Measurements from ENCODE around the gene ERMP1. TPM values are rescaled to one million over a fixed set of nuclear protein-coding genes. Genes with fewer than 3 reads are reported as not detected.

The ERMP1 gene
- total and polyA plus RNA-seq, 2 donors (not counting 1 experiment from before 2014, with no cell fraction given): 4.9 to 10.6 TPM

DNA sequence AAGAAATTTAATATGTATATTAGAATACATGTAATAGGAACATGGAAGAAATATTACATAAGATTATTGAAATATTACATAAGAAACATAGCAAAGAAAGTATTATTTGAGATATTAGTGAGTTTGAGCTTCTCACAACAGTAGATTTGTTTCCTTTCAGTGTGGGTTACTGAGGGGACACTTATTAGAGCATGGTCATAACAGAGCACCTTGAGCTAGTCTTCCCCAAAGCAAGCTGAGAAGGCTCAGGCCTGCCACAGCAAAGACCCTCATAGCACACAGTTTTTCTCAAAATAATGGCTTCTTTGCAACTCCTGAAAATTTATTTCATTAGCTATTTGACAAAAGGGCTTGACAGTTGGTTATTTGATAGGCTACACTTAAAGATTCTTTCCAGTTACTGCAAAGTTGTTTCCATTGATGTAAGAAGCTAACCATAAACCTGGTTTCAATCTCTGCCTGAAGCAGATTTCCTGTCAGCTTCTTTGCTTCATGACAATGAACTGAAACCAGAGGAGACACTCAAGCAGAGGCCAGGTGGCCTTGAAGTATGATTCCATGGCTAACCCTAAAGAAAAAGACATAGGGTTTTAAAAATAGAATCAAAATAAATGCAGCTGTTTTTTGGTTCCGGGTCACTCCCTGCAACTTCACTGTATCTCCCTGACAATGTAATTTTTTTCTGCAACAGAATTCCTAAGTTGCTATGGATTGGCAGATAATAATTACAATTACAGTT is 68.6 kb downstream of the ERMP1 start:
- Histone ChIP-seq H4K20me1 (ENCODE audit: control insufficient read depth, insufficient read depth, low read length, poor library complexity, severe bottlenecking) (no peaks in the 10 kb centered on the region), H3K79me2 (ENCODE audit: control insufficient read depth, insufficient read depth, low read length) (no peaks in the 10 kb centered on the region), H3K27ac (ENCODE audit: low read length in 2 of 2) (peak overlapping the region in 1 of 2 donors; percentile 33), H2AFZ (ENCODE audit: insufficient read depth, low read depth, low read length, poor library complexity, severe bottlenecking) (no peak overlapping the region), H3K9ac (ENCODE audit: low read length) (no peak overlapping the region), H3K9me3 (ENCODE audit: control extremely low read depth in 1 of 3, control insufficient read depth in 2 of 3, insufficient read depth in 1 of 3, low read length in 2 of 3) (no peaks in the 10 kb centered on the region), H3K4me1 (ENCODE audit: control insufficient read depth in 2 of 2, insufficient read depth in 2 of 2, low read length in 2 of 2) (peaks cover 0 to 4% of the 10 kb centered on the region in 2 donors), H3K36me3 (replicated peaks in 1 of 2; ENCODE audit: control extremely low read depth in 1 of 2, control insufficient read depth in 1 of 2, extremely low read depth in 1 of 2, insufficient read depth in 2 of 2, low read length in 1 of 2) (peaks cover 0 to 68% of the 10 kb centered on the region in 2 experiments), H3K27me3 (replicated peaks in 1 of 4; ENCODE audit: control extremely low read depth in 1 of 4, control insufficient read depth in 3 of 4, insufficient read depth in 4 of 4, low read length in 3 of 4) (no peaks in the 10 kb centered on the region), H3K4me3 (ENCODE audit: control extremely low read depth in 1 of 5, extremely low read depth in 1 of 5, insufficient read depth in 1 of 5, low read depth in 2 of 5, low read length in 4 of 5) (no peak overlapping the region), H3K4me2 (replicated peaks; ENCODE audit: low read depth, low read length, poor library complexity, severe bottlenecking) (no peak overlapping the region)
- H3K9me3 Mint-ChIP-seq (ENCODE audit: insufficient read depth): no peaks in the 10 kb centered on the region
- CTCF ChIA-PET: interaction anchor here (0.9 to 1.2 kb wide), 4 partner anchors 12 to 578 kb away, joined by 3 read pairs; partner anchors contain the start of genes ERMP1 and INSL6
- intact Hi-C loops (cut with micrococcal nuclease): loop anchor here (10.0 kb wide), 1 partner anchor 579 kb away; the partner anchor contains the start of gene INSL6
- TF ChIP-seq EZH2 (IDR thresholded peaks at IDR 0.05; ENCODE audit: borderline replicate concordance, insufficient read depth, low read depth, low read length, poor library complexity, severe bottlenecking): no peak
- TF ChIP-seq, protein P1, sequence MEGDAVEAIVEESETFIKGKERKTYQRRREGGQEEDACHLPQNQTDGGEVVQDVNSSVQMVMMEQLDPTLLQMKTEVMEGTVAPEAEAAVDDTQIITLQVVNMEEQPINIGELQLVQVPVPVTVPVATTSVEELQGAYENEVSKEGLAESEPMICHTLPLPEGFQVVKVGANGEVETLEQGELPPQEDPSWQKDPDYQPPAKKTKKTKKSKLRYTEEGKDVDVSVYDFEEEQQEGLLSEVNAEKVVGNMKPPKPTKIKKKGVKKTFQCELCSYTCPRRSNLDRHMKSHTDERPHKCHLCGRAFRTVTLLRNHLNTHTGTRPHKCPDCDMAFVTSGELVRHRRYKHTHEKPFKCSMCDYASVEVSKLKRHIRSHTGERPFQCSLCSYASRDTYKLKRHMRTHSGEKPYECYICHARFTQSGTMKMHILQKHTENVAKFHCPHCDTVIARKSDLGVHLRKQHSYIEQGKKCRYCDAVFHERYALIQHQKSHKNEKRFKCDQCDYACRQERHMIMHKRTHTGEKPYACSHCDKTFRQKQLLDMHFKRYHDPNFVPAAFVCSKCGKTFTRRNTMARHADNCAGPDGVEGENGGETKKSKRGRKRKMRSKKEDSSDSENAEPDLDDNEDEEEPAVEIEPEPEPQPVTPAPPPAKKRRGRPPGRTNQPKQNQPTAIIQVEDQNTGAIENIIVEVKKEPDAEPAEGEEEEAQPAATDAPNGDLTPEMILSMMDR (IDR thresholded peaks at IDR 0.05): no peak
- ATAC-seq (ENCODE audit: low read depth) (no peak), DNase-seq (no peak)
- no CpG with 5 or more reads among the region's 1 CpG for WGBS (ENCODE audit: insufficient coverage)
- no peaks in the 10 kb centered on the region for H3K27me3 Mint-ChIP-seq
- POLR2A ChIA-PET: no interaction called here
- H3K4me3 Mint-ChIP-seq: no peak overlapping the region
- peaks cover 5% of the 10 kb centered on the region for H3K4me1 Mint-ChIP-seq
- H3K27ac Mint-ChIP-seq: peak overlapping the region; percentile 50

DNA sequence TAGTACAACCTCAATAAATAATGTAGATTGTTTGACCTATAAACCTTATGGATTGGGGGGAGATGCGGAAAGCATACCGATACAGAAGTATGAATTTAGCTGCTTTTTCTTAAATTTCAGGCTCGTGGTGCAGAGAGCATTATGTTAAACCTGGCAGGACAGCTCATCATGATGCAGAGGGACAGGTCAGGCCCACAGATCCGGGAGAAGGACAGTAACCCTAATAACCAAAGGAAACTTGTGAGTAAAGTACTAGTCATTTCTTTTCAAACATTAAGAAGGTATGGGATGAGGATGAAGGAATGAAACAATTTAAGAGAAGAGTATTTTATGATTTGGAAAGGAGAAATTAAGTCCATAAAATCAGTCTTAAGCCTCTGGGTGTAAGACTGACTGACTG is 70.5 kb downstream of the ERMP1 start:
- CTCF ChIA-PET: no interaction called here
- H3K4me3 Mint-ChIP-seq: no peak overlapping the region

More for the DNA sequence above, 70.5 kb downstream of the ERMP1 start:
- Histone ChIP-seq H3K9me3 (ENCODE audit: control extremely low read depth in 1 of 3, control insufficient read depth in 2 of 3, insufficient read depth in 1 of 3, low read length in 2 of 3) (no peaks in the 10 kb centered on the region), H3K4me1 (ENCODE audit: control insufficient read depth in 2 of 2, insufficient read depth in 2 of 2, low read length in 2 of 2) (peaks cover 0 to 4% of the 10 kb centered on the region in 2 donors), H2AFZ (ENCODE audit: insufficient read depth, low read depth, low read length, poor library complexity, severe bottlenecking) (no peak overlapping the region), H3K27ac (ENCODE audit: low read length in 2 of 2) (no peak overlapping the region), H3K4me3 (ENCODE audit: control extremely low read depth in 1 of 5, extremely low read depth in 1 of 5, insufficient read depth in 1 of 5, low read depth in 2 of 5, low read length in 4 of 5) (no peak overlapping the region), H4K20me1 (ENCODE audit: control insufficient read depth, insufficient read depth, low read length, poor library complexity, severe bottlenecking) (no peaks in the 10 kb centered on the region), H3K4me2 (replicated peaks; ENCODE audit: low read depth, low read length, poor library complexity, severe bottlenecking) (no peak overlapping the region), H3K79me2 (ENCODE audit: control insufficient read depth, insufficient read depth, low read length) (no peaks in the 10 kb centered on the region), H3K9ac (ENCODE audit: low read length) (no peak overlapping the region), H3K36me3 (replicated peaks in 1 of 2; ENCODE audit: control extremely low read depth in 1 of 2, control insufficient read depth in 1 of 2, extremely low read depth in 1 of 2, insufficient read depth in 2 of 2, low read length in 1 of 2) (peaks cover 0 to 63% of the 10 kb centered on the region in 2 experiments), H3K27me3 (replicated peaks in 1 of 4; ENCODE audit: control extremely low read depth in 1 of 4, control insufficient read depth in 3 of 4, insufficient read depth in 4 of 4, low read length in 3 of 4) (no peaks in the 10 kb centered on the region)
- TF ChIP-seq, protein P1 (IDR thresholded peaks at IDR 0.05): no peak
- no peak for TF ChIP-seq EZH2 (IDR thresholded peaks at IDR 0.05; ENCODE audit: borderline replicate concordance, insufficient read depth, low read depth, low read length, poor library complexity, severe bottlenecking)
- POLR2A ChIA-PET: no interaction called here
- H3K27me3 Mint-ChIP-seq: no peaks in the 10 kb centered on the region
- intact Hi-C loops (cut with micrococcal nuclease): loop anchor here (10.0 kb wide), 1 partner anchor 578 kb away; the partner anchor contains the start of gene INSL6
- no peaks in the 10 kb centered on the region for H3K9me3 Mint-ChIP-seq (ENCODE audit: insufficient read depth)
- no CpG with 5 or more reads among the region's 4 CpGs for WGBS (ENCODE audit: insufficient coverage)
- peak overlapping the region; percentile 44 for H3K27ac Mint-ChIP-seq
- DNase-seq (no peak), ATAC-seq (ENCODE audit: low read depth) (no peak)
- peaks cover 10% of the 10 kb centered on the region for H3K4me1 Mint-ChIP-seq
